DND-41 (cell line): ENCODE data around the gene KRT83.

Experiments used
- ATAC-seq: fragments of 200-7000 bp; cut with Tn5 transposase; 3 replicates; pipeline ENCODE4 v1.9.1; 2021; ENCODE audit warnings: low read depth; ENCODE audit not compliant: insufficient read depth
- DNase-seq: peaks from one replicate; pipeline ENCODE4 v3.0.0-alpha.2; 2020
- H2AFZ ChIP-seq: 2 replicates; pipeline ENCODE4 v1.6.0; 2012; ENCODE audit warnings: low read depth, low read length
- H3K27ac ChIP-seq: 2 replicates; pipeline ENCODE4 v1.5.1; 2012; ENCODE audit warnings: low read length, inconsistent platforms
- H3K27me3 ChIP-seq: fragments of 200-600 bp; sonication (generic); 2 replicates; pipeline ENCODE4 v1.6.0; 2012; ENCODE audit warnings: low read length, mild to moderate bottlenecking, inconsistent platforms; ENCODE audit not compliant: insufficient read depth, poor library complexity
- H3K36me3 ChIP-seq: 2 replicates; pipeline ENCODE4 v1.5.1; 2012; ENCODE audit warnings: low read length, inconsistent platforms; ENCODE audit not compliant: insufficient read depth
- H3K4me1 ChIP-seq: 2 replicates; pipeline ENCODE4 v1.5.1; 2012; ENCODE audit warnings: mild to moderate bottlenecking, low read length; ENCODE audit not compliant: insufficient read depth
- H3K4me2 ChIP-seq: 2 replicates; pipeline ENCODE4 v1.6.0; 2012; ENCODE audit warnings: mild to moderate bottlenecking, moderate library complexity, low read length, inconsistent platforms; ENCODE audit not compliant: insufficient read depth
- H3K4me3 ChIP-seq, 2 experiments: fragments of 200-600 bp in 1 of 2; shearing (Covaris generic) in 1 of 2; 2 replicates each; pipeline ENCODE4 v1.5.1; 2012 to 2016; ENCODE audit warnings: inconsistent platforms in 2 of 2, low read length in 2 of 2, mild to moderate bottlenecking in 2 of 2, low read depth in 1 of 2, moderate library complexity in 1 of 2
- H3K79me2 ChIP-seq: 2 replicates; pipeline ENCODE4 v1.6.0; 2012; ENCODE audit warnings: low read length, inconsistent platforms; ENCODE audit not compliant: insufficient read depth
- H3K9ac ChIP-seq: 2 replicates; pipeline ENCODE4 v1.6.0; 2012; ENCODE audit warnings: low read depth, mild to moderate bottlenecking, inconsistent platforms, low read length, moderate library complexity
- H3K9me3 ChIP-seq: 2 replicates; pipeline ENCODE4 v1.5.1; 2012; ENCODE audit warnings: low read length, moderate library complexity, mild to moderate bottlenecking, inconsistent platforms; ENCODE audit not compliant: insufficient read depth, severe bottlenecking
- H4K20me1 ChIP-seq: 2 replicates; pipeline ENCODE4 v1.6.0; 2012; ENCODE audit warnings: low read length; ENCODE audit not compliant: insufficient read depth
- EZH2 ChIP-seq: IDR thresholded peaks from 3 replicates; pipeline ENCODE4 v1.6.1; 2012; ENCODE audit warnings: borderline replicate concordance, low read depth, mild to moderate bottlenecking, moderate library complexity, low read length, inconsistent platforms; ENCODE audit not compliant: severe bottlenecking
- TF ChIP-seq, protein P1 (sequence below): IDR thresholded peaks from 2 replicates; pipeline ENCODE4 v1.5.1; 2012; ENCODE audit warnings: borderline replicate concordance, low read length, moderate library complexity, mild to moderate bottlenecking; ENCODE audit not compliant: poor library complexity, severe bottlenecking; ENCODE audit errors: extremely low read depth

The KRT83 gene

DNA sequence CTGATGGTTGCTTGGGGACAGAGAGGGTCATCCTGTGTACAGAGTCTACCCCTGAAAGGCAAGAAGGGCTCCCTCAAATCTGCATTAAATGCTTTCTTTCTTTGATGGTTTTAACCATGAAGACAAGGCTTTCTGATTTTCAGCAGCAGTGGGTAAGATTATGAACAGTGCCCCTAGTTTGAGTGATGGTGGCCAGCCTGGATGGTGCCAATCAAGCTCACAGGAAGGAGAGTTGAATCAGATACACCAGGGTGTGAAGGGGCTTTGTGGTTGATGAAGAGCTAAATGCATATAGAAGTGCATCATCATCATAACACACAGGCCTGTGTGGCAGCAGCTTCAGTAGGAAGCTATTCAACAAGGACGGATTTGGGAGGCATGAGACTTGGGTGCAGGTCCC, 40.4 kb upstream of the KRT83 start:
- H3K36me3 ChIP-seq, result no peaks in the 10 kb centered on the region
- peaks cover 10% of the 10 kb centered on the region; the same call in 1 of the 2 replicates for H3K4me1 ChIP-seq
- no peak overlapping the region for H3K9ac ChIP-seq
- no peaks in the 10 kb centered on the region for H3K27me3 ChIP-seq
- no peak for TF ChIP-seq EZH2
- no peaks in the 10 kb centered on the region for H3K79me2 ChIP-seq
- no peaks in the 10 kb centered on the region for H3K9me3 ChIP-seq
- no peak overlapping the region for H3K4me2 ChIP-seq
- no peak overlapping the region for H3K4me3 ChIP-seq
- H2AFZ ChIP-seq, result no peak overlapping the region
- no peak for DNase-seq
- peaks cover 3% of the 10 kb centered on the region; the same call in 1 of the 2 replicates for H4K20me1 ChIP-seq
- H3K27ac ChIP-seq, result no peak overlapping the region
- ATAC-seq, result no peak

DNA sequence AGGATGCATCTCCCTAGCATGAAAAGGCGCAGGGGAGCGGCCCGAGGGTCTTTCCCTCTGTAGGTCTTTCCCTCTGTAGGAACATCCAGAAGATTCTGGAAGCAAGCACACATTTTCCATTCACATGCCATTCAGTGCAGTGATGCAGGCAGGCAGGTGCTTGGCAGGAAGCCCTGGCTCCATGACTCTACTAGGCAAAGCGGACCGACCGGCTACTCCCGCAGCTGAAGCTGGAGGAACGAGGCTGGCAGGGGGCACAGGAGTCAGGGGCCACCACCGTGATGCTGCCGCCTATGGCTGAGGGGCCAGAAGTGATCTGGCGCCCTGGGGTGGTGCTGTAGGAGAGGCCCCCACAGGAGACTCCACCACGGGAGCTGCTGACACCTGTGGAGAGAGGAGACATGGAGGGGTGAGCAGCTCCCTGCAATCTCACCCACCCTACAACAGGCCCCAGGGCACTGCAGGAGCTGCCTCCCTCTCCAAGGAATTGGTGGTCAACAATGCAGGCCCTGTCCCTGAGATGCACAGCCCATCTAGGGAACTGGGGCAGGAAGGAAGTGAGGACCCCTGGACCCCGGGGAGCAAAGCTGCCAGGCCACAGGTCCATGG, 39.6 kb upstream of the KRT83 start:
- Histone ChIP-seq H4K20me1 (peaks cover 3% of the 10 kb centered on the region; the same call in 1 of the 2 replicates), H3K36me3 (no peaks in the 10 kb centered on the region), H3K79me2 (no peaks in the 10 kb centered on the region), H3K4me1 (peaks cover 10% of the 10 kb centered on the region; the same call in 1 of the 2 replicates), H3K27ac (no peak overlapping the region), H3K4me2 (no peak overlapping the region), H2AFZ (no peak overlapping the region), H3K4me3 (no peak overlapping the region), H3K9ac (no peak overlapping the region), H3K9me3 (no peaks in the 10 kb centered on the region), H3K27me3 (no peaks in the 10 kb centered on the region)
- DNase-seq, result no peak
- TF ChIP-seq, protein P1, sequence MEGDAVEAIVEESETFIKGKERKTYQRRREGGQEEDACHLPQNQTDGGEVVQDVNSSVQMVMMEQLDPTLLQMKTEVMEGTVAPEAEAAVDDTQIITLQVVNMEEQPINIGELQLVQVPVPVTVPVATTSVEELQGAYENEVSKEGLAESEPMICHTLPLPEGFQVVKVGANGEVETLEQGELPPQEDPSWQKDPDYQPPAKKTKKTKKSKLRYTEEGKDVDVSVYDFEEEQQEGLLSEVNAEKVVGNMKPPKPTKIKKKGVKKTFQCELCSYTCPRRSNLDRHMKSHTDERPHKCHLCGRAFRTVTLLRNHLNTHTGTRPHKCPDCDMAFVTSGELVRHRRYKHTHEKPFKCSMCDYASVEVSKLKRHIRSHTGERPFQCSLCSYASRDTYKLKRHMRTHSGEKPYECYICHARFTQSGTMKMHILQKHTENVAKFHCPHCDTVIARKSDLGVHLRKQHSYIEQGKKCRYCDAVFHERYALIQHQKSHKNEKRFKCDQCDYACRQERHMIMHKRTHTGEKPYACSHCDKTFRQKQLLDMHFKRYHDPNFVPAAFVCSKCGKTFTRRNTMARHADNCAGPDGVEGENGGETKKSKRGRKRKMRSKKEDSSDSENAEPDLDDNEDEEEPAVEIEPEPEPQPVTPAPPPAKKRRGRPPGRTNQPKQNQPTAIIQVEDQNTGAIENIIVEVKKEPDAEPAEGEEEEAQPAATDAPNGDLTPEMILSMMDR, result no peak
- no peak for TF ChIP-seq EZH2
- ATAC-seq, result no peak

GRCh38 chr12:52360106-52360662, 39.0 kb upstream of the KRT83 start:
- Histone ChIP-seq H3K9me3 (no peaks in the 10 kb centered on the region), H2AFZ (no peak overlapping the region), H3K27ac (no peak overlapping the region), H3K36me3 (no peaks in the 10 kb centered on the region), H3K27me3 (no peaks in the 10 kb centered on the region), H3K4me1 (peaks cover 10% of the 10 kb centered on the region; the same call in 1 of the 2 replicates), H3K4me3 (no peak overlapping the region), H3K79me2 (no peaks in the 10 kb centered on the region), H3K4me2 (no peak overlapping the region), H4K20me1 (peaks cover 3% of the 10 kb centered on the region; the same call in 1 of the 2 replicates), H3K9ac (no peak overlapping the region)
- no peak for DNase-seq
- no peak for ATAC-seq
- TF ChIP-seq EZH2, result no peak
- TF ChIP-seq, protein P1, result no peak

- peak overlapping the region; percentile 7; the same call in 1 of the 2 replicates for H2AFZ ChIP-seq
- H3K4me1 ChIP-seq, result peaks cover 10% of the 10 kb centered on the region; the same call in 1 of the 2 replicates
- no peak overlapping the region for H3K27ac ChIP-seq
- no peaks in the 10 kb centered on the region for H3K27me3 ChIP-seq
- no peak overlapping the region for H3K9ac ChIP-seq
- ATAC-seq (no peak), DNase-seq (no peak)
- no peak overlapping the region for H3K4me2 ChIP-seq
- no peaks in the 10 kb centered on the region for H3K9me3 ChIP-seq
- TF ChIP-seq EZH2, result no peak
- TF ChIP-seq, protein P1, result no peak
- H3K4me3 ChIP-seq, result no peak overlapping the region
- H3K36me3 ChIP-seq, result no peaks in the 10 kb centered on the region
- H3K79me2 ChIP-seq, result no peaks in the 10 kb centered on the region
- H4K20me1 ChIP-seq, result peaks cover 3% of the 10 kb centered on the region
Measured at GRCh38 chr12:52359621-52360061, 38.4 kb upstream of the KRT83 start.
